OCI-LY3 (cell line): ENCODE results near the gene FCRL6.
A peak's percentile ranks its signal among the peaks of the same experiment; 100 is the strongest.

Source experiments
- H2AFZ ChIP-seq: fragments of 200-600, 300-600 bp; shearing (Covaris generic); 2 replicates; pipeline ENCODE4 v1.6.0; 2014; ENCODE audit warnings: antibody characterized with exemption, low read depth, low read length
- H3K27ac ChIP-seq: fragments of 200-600, 300-600 bp; sonication (generic); 2 replicates; pipeline ENCODE4 v1.5.1; 2014; ENCODE audit warnings: mild to moderate bottlenecking, low read length, moderate library complexity, mixed read lengths
- H3K27me3 ChIP-seq: fragments of 200-600, 300-600 bp; sonication (generic); 2 replicates; pipeline ENCODE4 v1.6.1; 2014; ENCODE audit warnings: low read depth, low read length, mixed read lengths
- H3K36me3 ChIP-seq: fragments of 200-600, 300-600 bp; sonication (generic); replicated peaks from 2 replicates; pipeline ENCODE3; 2014; ENCODE audit warnings: low read depth, low read length, mixed read lengths
- H3K4me1 ChIP-seq: fragments of 300-600, 200-600 bp; sonication (generic); 2 replicates; pipeline ENCODE4 v1.6.1; 2014; ENCODE audit warnings: low read length, mixed read lengths
- H3K4me2 ChIP-seq: fragments of 200-600, 300-600 bp; sonication (generic); 2 replicates; pipeline ENCODE4 v1.6.1; 2014; ENCODE audit warnings: low read length, mixed read lengths
- H3K4me3 ChIP-seq: fragments of 300-600, 200-600 bp; sonication (generic); 2 replicates; pipeline ENCODE4 v1.5.1; 2014; ENCODE audit warnings: antibody characterized with exemption, mild to moderate bottlenecking, low read length, moderate library complexity
- H3K79me2 ChIP-seq: fragments of 300-600, 200-600 bp; shearing (Covaris generic); 2 replicates; pipeline ENCODE4 v1.6.1; 2014; ENCODE audit warnings: mild to moderate bottlenecking, low read length, mixed read lengths
- H3K9ac ChIP-seq: fragments of 300-600, 200-600 bp; shearing (Covaris generic); 2 replicates; pipeline ENCODE4 v1.6.0; 2014; ENCODE audit warnings: mild to moderate bottlenecking, low read length, moderate library complexity
- H3K9me3 ChIP-seq: fragments of 200-600, 300-600 bp; shearing (Covaris generic); 2 replicates; pipeline ENCODE4 v1.6.1; 2014; ENCODE audit warnings: low read length, mixed read lengths; ENCODE audit not compliant: insufficient read depth
- H4K20me1 ChIP-seq: fragments of 200-600, 300-600 bp; sonication (generic); 2 replicates; pipeline ENCODE4 v1.6.1; 2016; ENCODE audit warnings: low read length, mixed read lengths; ENCODE audit not compliant: insufficient read depth
- CTCF ChIP-seq: fragments of 200-600, 300-600 bp; sonication (generic); IDR thresholded peaks from 2 replicates; pipeline ENCODE4 v1.5.1; 2014; ENCODE audit warnings: antibody characterized with exemption, low read length, low read depth
- EZH2phosphoT487 ChIP-seq: fragments of 200-600 bp; shearing (Covaris generic); IDR thresholded peaks from 2 replicates; pipeline ENCODE4 v1.6.1; 2018; ENCODE audit warnings: antibody characterized with exemption, mixed run types, low read depth

FCRL6 gene

GRCh38 chr1:159835356-159835755, 33.2 kb downstream of the FCRL6 start:
- H3K36me3 ChIP-seq, result no peaks in the 10 kb centered on the region
- TF ChIP-seq CTCF (no peak), EZH2phosphoT487 (no peak)
- H3K9me3 ChIP-seq, result no peaks in the 10 kb centered on the region
- peaks cover 22% of the 10 kb centered on the region for H3K4me1 ChIP-seq
- H3K9ac ChIP-seq, result no peak overlapping the region
- H2AFZ ChIP-seq, result no peak overlapping the region
- H3K4me2 ChIP-seq, result no peak overlapping the region
- peaks cover 66% of the 10 kb centered on the region for H3K27me3 ChIP-seq
- H3K79me2 ChIP-seq, result no peaks in the 10 kb centered on the region
- peaks cover 7% of the 10 kb centered on the region; the same call in 1 of the 2 replicates for H4K20me1 ChIP-seq
- H3K27ac ChIP-seq, result no peak overlapping the region
- H3K4me3 ChIP-seq, result no peak overlapping the region

- TF ChIP-seq CTCF, result peak; percentile 45
- TF ChIP-seq EZH2phosphoT487, result no peak
- no peak overlapping the region for H3K4me3 ChIP-seq
- H2AFZ ChIP-seq, result no peak overlapping the region
- H3K4me2 ChIP-seq, result no peak overlapping the region
- no peak overlapping the region for H3K27ac ChIP-seq
- no peaks in the 10 kb centered on the region for H3K79me2 ChIP-seq
- H3K4me1 ChIP-seq, result peaks cover 26% of the 10 kb centered on the region
- H3K27me3 ChIP-seq, result peaks cover 68% of the 10 kb centered on the region
- H3K9ac ChIP-seq, result no peak overlapping the region
- H3K36me3 ChIP-seq, result no peaks in the 10 kb centered on the region
- no peaks in the 10 kb centered on the region for H3K9me3 ChIP-seq
- H4K20me1 ChIP-seq, result peaks cover 7% of the 10 kb centered on the region; the same call in 1 of the 2 replicates
Observed at GRCh38 chr1:159835862-159836525, 33.8 kb downstream of the FCRL6 start.

GRCh38 chr1:159838715-159839114, 36.6 kb downstream of the FCRL6 start:
- H3K4me1 ChIP-seq, result peaks cover 26% of the 10 kb centered on the region
- no peak overlapping the region for H3K9ac ChIP-seq
- H3K27me3 ChIP-seq, result peaks cover 71% of the 10 kb centered on the region
- no peaks in the 10 kb centered on the region for H3K9me3 ChIP-seq
- peaks cover 7% of the 10 kb centered on the region; the same call in 1 of the 2 replicates for H4K20me1 ChIP-seq
- peak overlapping the region; percentile 51 for H3K4me2 ChIP-seq
- no peak for TF ChIP-seq CTCF
- no peak for TF ChIP-seq EZH2phosphoT487
- H2AFZ ChIP-seq, result no peak overlapping the region
- H3K79me2 ChIP-seq, result no peaks in the 10 kb centered on the region
- H3K4me3 ChIP-seq, result 0 out of 2 replicates have a peak overlapping the region, but pooled peaks have one; percentile 1
- H3K36me3 ChIP-seq, result no peaks in the 10 kb centered on the region
- H3K27ac ChIP-seq, result peak overlapping the region; percentile 36

- Histone ChIP-seq H3K4me3 (peak overlapping the region; percentile 8; the same call in 1 of the 2 replicates), H2AFZ (no peak overlapping the region), H3K27me3 (peaks cover 71% of the 10 kb centered on the region), H4K20me1 (peaks cover 7% of the 10 kb centered on the region; the same call in 1 of the 2 replicates), H3K27ac (peak overlapping the region; percentile 36), H3K4me1 (peaks cover 26% of the 10 kb centered on the region), H3K4me2 (peak overlapping the region; percentile 51), H3K9me3 (no peaks in the 10 kb centered on the region), H3K36me3 (no peaks in the 10 kb centered on the region), H3K79me2 (no peaks in the 10 kb centered on the region), H3K9ac (no peak overlapping the region)
- no peak for TF ChIP-seq CTCF
- no peak for TF ChIP-seq EZH2phosphoT487
Observed at GRCh38 chr1:159839116-159839849, 37.1 kb downstream of the FCRL6 start.
